ENCODE data around the gene GIPC2. TPM values are rescaled to one million over a fixed set of nuclear protein-coding genes. Genes with fewer than 3 reads are reported as not detected.

Gene GIPC2
- total and polyA plus RNA-seq, 2 donors (not counting 1 experiment from before 2014, with no cell fraction given), result not detected

- Histone ChIP-seq H3K27me3 (replicated peaks in 1 of 4; ENCODE audit: control extremely low read depth in 1 of 4, control insufficient read depth in 3 of 4, insufficient read depth in 4 of 4, low read length in 3 of 4) (no peaks in the 10 kb centered on the region), H2AFZ (ENCODE audit: insufficient read depth, low read depth, low read length, poor library complexity, severe bottlenecking) (peak overlapping the region; percentile 84), H4K20me1 (ENCODE audit: control insufficient read depth, insufficient read depth, low read length, poor library complexity, severe bottlenecking) (no peaks in the 10 kb centered on the region), H3K4me2 (replicated peaks; ENCODE audit: low read depth, low read length, poor library complexity, severe bottlenecking) (peak overlapping the region; percentile 67), H3K9ac (ENCODE audit: low read length) (peak overlapping the region; percentile 63), H3K79me2 (ENCODE audit: control insufficient read depth, insufficient read depth, low read length) (no peaks in the 10 kb centered on the region), H3K4me3 (ENCODE audit: control extremely low read depth in 1 of 5, extremely low read depth in 1 of 5, insufficient read depth in 1 of 5, low read depth in 2 of 5, low read length in 4 of 5) (peak overlapping the region in 4 of 5 experiments; percentile 19 to 41 (median 36)), H3K36me3 (replicated peaks in 1 of 2; ENCODE audit: control extremely low read depth in 1 of 2, control insufficient read depth in 1 of 2, extremely low read depth in 1 of 2, insufficient read depth in 2 of 2, low read length in 1 of 2) (no peaks in the 10 kb centered on the region), H3K9me3 (ENCODE audit: control extremely low read depth in 1 of 3, control insufficient read depth in 2 of 3, insufficient read depth in 1 of 3, low read length in 2 of 3) (no peaks in the 10 kb centered on the region), H3K27ac (ENCODE audit: low read length in 2 of 2) (peak overlapping the region; percentile 75 to 84), H3K4me1 (ENCODE audit: control insufficient read depth in 2 of 2, insufficient read depth in 2 of 2, low read length in 2 of 2) (peaks cover 17 to 22% of the 10 kb centered on the region in 2 donors)
- DNase-seq (peak; percentile 64), ATAC-seq (ENCODE audit: low read depth) (peak; percentile 90)
- H3K9me3 Mint-ChIP-seq (ENCODE audit: insufficient read depth), result no peaks in the 10 kb centered on the region
- TF ChIP-seq EZH2 (IDR thresholded peaks at IDR 0.05; ENCODE audit: borderline replicate concordance, insufficient read depth, low read depth, low read length, poor library complexity, severe bottlenecking) (no peak), CTCF (IDR thresholded peaks at IDR 0.05) (no peak)
- ChIA-PET POLR2A (no interaction called here), CTCF (interaction anchor here (1.0 to 3.7 kb wide), 5 partner anchors 11 to 533 kb away, joined by 3 to 34 read pairs (median 6); no protein-coding TSS in a partner anchor)
- WGBS (ENCODE audit: insufficient coverage), result 0% methylated on average over 1 of the region's 4 CpGs
- peak overlapping the region; percentile 80 for H3K4me3 Mint-ChIP-seq
- H3K27me3 Mint-ChIP-seq, result peaks cover 3% of the 10 kb centered on the region
- H3K27ac Mint-ChIP-seq, result peak overlapping the region; percentile 93
- intact Hi-C loops (cut with micrococcal nuclease), result no loop called here
- H3K4me1 Mint-ChIP-seq, result peaks cover 28% of the 10 kb centered on the region
Measured at GRCh38 chr1:78143152-78143551, 97.4 kb downstream of the GIPC2 start.

GRCh38 chr1:78143673-78144072 lies 97.9 kb downstream of the GIPC2 start:
- peaks cover 8% of the 10 kb centered on the region for H3K27me3 Mint-ChIP-seq
- Histone ChIP-seq H3K27me3 (replicated peaks in 1 of 4; ENCODE audit: control extremely low read depth in 1 of 4, control insufficient read depth in 3 of 4, insufficient read depth in 4 of 4, low read length in 3 of 4) (no peaks in the 10 kb centered on the region), H3K4me3 (ENCODE audit: control extremely low read depth in 1 of 5, extremely low read depth in 1 of 5, insufficient read depth in 1 of 5, low read depth in 2 of 5, low read length in 4 of 5) (peak overlapping the region in 1 of 5 experiments; percentile 41), H3K27ac (ENCODE audit: low read length in 2 of 2) (peak overlapping the region; percentile 75 to 84), H3K4me2 (replicated peaks; ENCODE audit: low read depth, low read length, poor library complexity, severe bottlenecking) (peak overlapping the region; percentile 67), H4K20me1 (ENCODE audit: control insufficient read depth, insufficient read depth, low read length, poor library complexity, severe bottlenecking) (no peaks in the 10 kb centered on the region), H2AFZ (ENCODE audit: insufficient read depth, low read depth, low read length, poor library complexity, severe bottlenecking) (peak overlapping the region; percentile 84), H3K9me3 (ENCODE audit: control extremely low read depth in 1 of 3, control insufficient read depth in 2 of 3, insufficient read depth in 1 of 3, low read length in 2 of 3) (no peaks in the 10 kb centered on the region), H3K36me3 (replicated peaks in 1 of 2; ENCODE audit: control extremely low read depth in 1 of 2, control insufficient read depth in 1 of 2, extremely low read depth in 1 of 2, insufficient read depth in 2 of 2, low read length in 1 of 2) (no peaks in the 10 kb centered on the region), H3K9ac (ENCODE audit: low read length) (peak overlapping the region; percentile 63), H3K4me1 (ENCODE audit: control insufficient read depth in 2 of 2, insufficient read depth in 2 of 2, low read length in 2 of 2) (peaks cover 17 to 22% of the 10 kb centered on the region in 2 donors), H3K79me2 (ENCODE audit: control insufficient read depth, insufficient read depth, low read length) (no peaks in the 10 kb centered on the region)
- ChIA-PET CTCF (interaction anchor here (1.0 to 3.7 kb wide), 3 partner anchors 11 to 532 kb away, joined by 3 to 34 read pairs (median 10); no protein-coding TSS in a partner anchor), POLR2A (no interaction called here)
- peak overlapping the region; percentile 80 for H3K4me3 Mint-ChIP-seq
- H3K9me3 Mint-ChIP-seq (ENCODE audit: insufficient read depth), result no peaks in the 10 kb centered on the region
- peaks cover 28% of the 10 kb centered on the region for H3K4me1 Mint-ChIP-seq
- intact Hi-C loops (cut with micrococcal nuclease), result no loop called here
- TF ChIP-seq CTCF (IDR thresholded peaks at IDR 0.05) (no peak), EZH2 (IDR thresholded peaks at IDR 0.05; ENCODE audit: borderline replicate concordance, insufficient read depth, low read depth, low read length, poor library complexity, severe bottlenecking) (no peak)
- ATAC-seq (ENCODE audit: low read depth), result no peak
- WGBS (ENCODE audit: insufficient coverage), result no CpG with 5 or more reads among the region's 2 CpGs
- peak overlapping the region; percentile 93 for H3K27ac Mint-ChIP-seq
- no peak for DNase-seq

Data from B cell (primary cell).